GM06990 (cell line): ENCODE data around the gene ATP6AP1.
A peak's percentile ranks its signal among the peaks of the same experiment; 100 is the strongest.

Experiments used
- DNase-seq: peaks from one replicate; pipeline ENCODE4 v3.0.0-alpha.2; 2011; ENCODE audit not compliant: insufficient read length; ENCODE audit errors: extremely low read depth
- H3K27me3 ChIP-seq: replicated peaks from 2 replicates; pipeline ENCODE4 v1.6.0; 2011; ENCODE audit warnings: low read length; ENCODE audit not compliant: control insufficient read depth, insufficient read depth
- H3K36me3 ChIP-seq: 2 replicates; pipeline ENCODE4 v1.5.1; 2011; ENCODE audit warnings: low read length; ENCODE audit not compliant: control insufficient read depth, insufficient read depth
- H3K4me3 ChIP-seq: replicated peaks from 2 replicates; pipeline ENCODE4 v1.5.1; 2011; ENCODE audit warnings: low read depth, mild to moderate bottlenecking, control low read depth, low read length
- TF ChIP-seq, protein P1 (sequence below): IDR thresholded peaks from 2 replicates; pipeline ENCODE4 v1.5.1; 2011; ENCODE audit warnings: low read length, control low read depth, mild to moderate bottlenecking, inconsistent platforms; ENCODE audit not compliant: insufficient read depth, poor library complexity, severe bottlenecking

Gene ATP6AP1

DNA sequence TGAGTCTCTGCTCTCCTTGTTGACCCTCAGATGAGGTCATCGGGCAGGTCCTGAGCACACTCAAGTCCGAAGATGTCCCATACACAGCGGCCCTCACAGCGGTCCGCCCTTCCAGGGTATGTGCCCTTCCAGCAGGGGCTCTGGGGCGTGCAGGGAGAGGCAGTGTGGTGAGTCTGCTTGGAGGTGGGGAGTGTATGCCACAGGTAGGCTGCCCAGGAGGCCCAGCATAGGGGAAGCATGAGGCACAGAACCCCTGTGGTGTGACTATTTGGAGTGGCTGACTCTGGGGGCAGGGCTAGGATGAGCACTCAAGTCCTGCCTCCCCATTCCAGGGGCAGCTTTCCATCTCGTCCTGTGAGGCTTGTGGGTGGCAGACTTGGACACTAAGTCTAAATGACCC, 5.1 kb downstream of the ATP6AP1 start:
- Histone ChIP-seq H3K36me3 (peaks cover 6% of the 10 kb centered on the region), H3K4me3 (no peak overlapping the region), H3K27me3 (no peaks in the 10 kb centered on the region)
- TF ChIP-seq, protein P1, sequence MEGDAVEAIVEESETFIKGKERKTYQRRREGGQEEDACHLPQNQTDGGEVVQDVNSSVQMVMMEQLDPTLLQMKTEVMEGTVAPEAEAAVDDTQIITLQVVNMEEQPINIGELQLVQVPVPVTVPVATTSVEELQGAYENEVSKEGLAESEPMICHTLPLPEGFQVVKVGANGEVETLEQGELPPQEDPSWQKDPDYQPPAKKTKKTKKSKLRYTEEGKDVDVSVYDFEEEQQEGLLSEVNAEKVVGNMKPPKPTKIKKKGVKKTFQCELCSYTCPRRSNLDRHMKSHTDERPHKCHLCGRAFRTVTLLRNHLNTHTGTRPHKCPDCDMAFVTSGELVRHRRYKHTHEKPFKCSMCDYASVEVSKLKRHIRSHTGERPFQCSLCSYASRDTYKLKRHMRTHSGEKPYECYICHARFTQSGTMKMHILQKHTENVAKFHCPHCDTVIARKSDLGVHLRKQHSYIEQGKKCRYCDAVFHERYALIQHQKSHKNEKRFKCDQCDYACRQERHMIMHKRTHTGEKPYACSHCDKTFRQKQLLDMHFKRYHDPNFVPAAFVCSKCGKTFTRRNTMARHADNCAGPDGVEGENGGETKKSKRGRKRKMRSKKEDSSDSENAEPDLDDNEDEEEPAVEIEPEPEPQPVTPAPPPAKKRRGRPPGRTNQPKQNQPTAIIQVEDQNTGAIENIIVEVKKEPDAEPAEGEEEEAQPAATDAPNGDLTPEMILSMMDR, result no peak
- DNase-seq, result no peak

DNA sequence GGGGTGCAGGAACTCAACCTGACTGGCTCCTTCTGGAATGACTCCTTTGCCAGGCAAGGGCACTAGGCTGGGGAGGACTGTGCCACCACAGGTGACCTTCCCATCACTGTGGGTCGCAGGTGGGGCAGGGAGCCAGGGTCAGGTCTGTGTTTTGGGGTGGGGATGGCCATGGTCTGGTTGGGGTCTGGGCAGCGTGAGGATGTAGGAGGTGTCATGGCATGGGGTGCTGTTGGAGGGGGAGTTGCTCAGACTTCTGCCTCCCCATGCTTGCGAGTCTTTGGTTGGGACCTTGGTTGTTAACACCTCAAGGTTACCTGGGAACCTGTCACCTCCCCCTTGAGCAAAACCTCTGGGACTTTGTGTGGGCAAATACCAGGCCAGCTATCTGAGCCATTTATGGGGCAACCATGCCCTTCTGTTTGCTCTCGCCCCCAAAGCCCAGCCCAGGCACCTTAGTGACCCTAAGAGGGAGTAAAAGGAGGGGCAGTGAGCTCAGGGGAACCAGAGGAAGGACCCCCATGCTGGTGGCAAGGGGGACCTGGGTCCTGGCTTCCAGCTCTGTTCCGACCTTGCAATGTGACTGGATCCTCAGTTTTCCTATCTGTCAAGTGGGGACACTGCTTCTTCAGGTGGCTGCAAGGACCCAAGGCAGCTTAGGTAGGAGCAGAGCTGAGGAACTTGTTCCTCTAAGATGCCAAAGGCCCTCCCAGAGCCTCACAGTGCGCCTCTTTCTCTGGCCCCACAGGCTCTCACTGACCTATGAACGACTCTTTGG, 6.1 kb downstream of the ATP6AP1 start:
- no peaks in the 10 kb centered on the region for H3K27me3 ChIP-seq
- DNase-seq, result no peak
- peaks cover 6% of the 10 kb centered on the region for H3K36me3 ChIP-seq
- no peak overlapping the region for H3K4me3 ChIP-seq
- TF ChIP-seq, protein P1, result no peak

DNA sequence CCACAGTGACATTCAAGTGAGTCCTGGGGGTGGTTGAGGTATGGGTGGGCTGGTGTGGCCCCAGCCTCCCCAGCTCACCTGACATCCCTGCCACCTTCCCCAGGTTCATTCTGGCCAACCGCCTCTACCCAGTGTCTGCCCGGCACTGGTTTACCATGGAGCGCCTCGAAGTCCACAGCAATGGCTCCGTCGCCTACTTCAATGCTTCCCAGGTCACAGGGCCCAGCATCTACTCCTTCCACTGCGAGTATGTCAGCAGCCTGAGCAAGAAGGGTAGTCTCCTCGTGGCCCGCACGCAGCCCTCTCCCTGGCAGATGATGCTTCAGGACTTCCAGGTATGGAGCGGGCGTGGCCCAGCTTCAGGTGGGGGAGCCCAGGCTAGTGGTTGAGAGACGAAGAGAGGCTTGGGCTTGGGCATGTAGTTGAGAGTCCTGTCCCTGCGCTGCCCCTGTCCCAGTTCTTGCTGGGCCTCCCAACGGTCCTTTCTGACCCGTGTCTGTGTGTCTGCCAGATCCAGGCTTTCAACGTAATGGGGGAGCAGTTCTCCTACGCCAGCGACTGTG, 6.8 kb downstream of the ATP6AP1 start:
- no peak overlapping the region for H3K4me3 ChIP-seq
- TF ChIP-seq, protein P1, result no peak
- DNase-seq, result no peak
- no peaks in the 10 kb centered on the region for H3K27me3 ChIP-seq
- peaks cover 6% of the 10 kb centered on the region for H3K36me3 ChIP-seq

DNA sequence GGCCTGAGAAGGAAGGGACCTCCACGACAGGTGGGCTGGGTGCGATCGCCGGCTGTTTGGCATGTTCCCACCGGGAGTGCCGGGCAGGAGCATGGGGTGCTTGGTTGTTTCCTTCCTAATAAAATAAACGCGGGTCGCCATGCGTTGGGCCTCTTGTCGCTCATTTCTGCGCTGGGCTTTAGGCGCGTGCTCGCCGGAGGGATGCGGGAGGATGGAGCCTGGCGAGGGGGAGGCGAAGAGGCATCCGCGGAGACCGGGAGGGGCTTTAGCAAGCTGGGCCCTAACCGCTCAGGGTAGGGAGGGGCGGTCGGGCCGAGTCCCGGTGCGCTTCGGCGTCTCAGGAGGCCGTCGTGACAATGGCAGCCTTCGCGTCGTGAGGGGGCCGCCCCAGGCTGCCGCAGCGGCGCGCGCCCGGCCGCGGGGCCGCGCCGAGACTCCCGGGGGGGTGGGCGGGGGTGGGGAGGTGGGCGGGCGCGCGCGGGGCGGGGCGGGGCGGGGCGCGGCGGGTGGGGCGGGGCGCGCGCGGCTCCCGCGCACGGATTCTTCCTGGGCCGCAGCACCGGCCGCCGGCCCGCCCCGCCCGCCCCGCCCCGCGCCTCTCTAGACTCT, 8.0 kb downstream of the ATP6AP1 start:
- peak overlapping the region; percentile 81 for H3K4me3 ChIP-seq
- TF ChIP-seq, protein P1, result no peak
- DNase-seq, result peak; percentile 65
- H3K27me3 ChIP-seq, result no peaks in the 10 kb centered on the region
- peaks cover 6% of the 10 kb centered on the region for H3K36me3 ChIP-seq

DNA sequence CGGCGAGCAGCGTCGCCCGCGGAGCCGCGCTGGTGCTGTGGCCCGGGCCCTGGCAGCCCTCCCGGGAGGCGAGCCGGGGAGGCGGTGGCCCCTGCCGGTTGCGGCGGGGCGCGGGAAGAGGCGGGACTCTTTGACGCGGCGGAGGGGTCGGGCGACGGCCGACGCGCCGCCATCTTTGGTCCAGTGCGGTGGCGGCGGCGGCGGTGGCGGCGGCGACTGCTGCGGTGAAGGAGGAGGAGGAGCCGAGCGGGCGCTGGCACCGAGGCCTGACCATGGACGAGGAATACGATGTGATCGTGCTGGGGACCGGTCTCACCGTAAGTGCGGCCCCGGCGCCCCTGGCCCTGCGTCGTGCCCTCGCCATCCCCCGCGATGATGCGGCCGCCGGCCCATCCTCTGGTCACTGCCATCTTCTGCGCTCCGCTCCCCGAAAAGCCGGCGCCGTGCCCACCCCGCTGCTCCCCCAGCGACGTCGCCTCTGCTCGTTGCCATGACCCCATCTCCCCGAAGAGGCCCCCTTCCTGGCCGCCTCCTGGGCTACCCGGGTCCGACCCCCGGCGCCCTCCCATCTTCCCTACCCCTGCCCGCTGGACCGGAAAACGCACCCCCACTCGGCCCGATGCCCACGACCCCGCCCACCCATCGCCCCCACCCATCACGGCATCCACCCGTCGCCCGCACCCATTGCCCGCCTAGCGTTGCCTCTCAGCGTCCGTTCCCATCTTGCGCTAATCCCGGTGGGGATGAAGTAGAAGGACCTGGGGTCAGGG, 8.7 kb downstream of the ATP6AP1 start, which contains the start of gene GDI1:
TSS of gene GDI1 (plus strand) at position 172 of the 770 bp plus-strand sequence. CDS start at position 273, 101 bp downstream.
- peak; percentile 75 for DNase-seq
- Histone ChIP-seq H3K4me3 (peak within 1 kb of the TSS; percentile 81), H3K36me3 (peaks cover 6% of the 10 kb centered on the region), H3K27me3 (no peaks in the 10 kb centered on the region)
- TF ChIP-seq, protein P1, result no peak
